Vagina (tissue), 2 donors: Measurements from ENCODE around the gene DAB2. TPM values are rescaled to one million over a fixed set of nuclear protein-coding genes. Genes with fewer than 3 reads are reported as not detected.

Source experiments
- DNase-seq, 2 donors: peaks; one replicate each; pipeline ENCODE4 v3.0.0-alpha.2; 2017; ENCODE audit errors: extremely low spot score in 2 of 2
- H3K27ac ChIP-seq: fragments of 200-600 bp; sonication (generic); one replicate; pipeline ENCODE4 v1.5.1; 2019
- H3K27me3 ChIP-seq: fragments of 200-600 bp; sonication (generic); one replicate; pipeline ENCODE4 v1.5.1; 2019
- H3K36me3 ChIP-seq, 2 donors: fragments of 200-600 bp; sonication (generic); one replicate each; pipeline ENCODE4 v1.5.1; 2017 to 2019
- H3K4me1 ChIP-seq: fragments of 200-600 bp; sonication (generic); one replicate; pipeline ENCODE4 v1.5.1; 2019
- H3K4me3 ChIP-seq, 2 donors: fragments of 200-600 bp; sonication (generic); 1 replicate in 1 of 2; 2 replicates in 1 of 2; pipeline ENCODE4 v1.5.1; 2016 to 2019
- H3K9me3 ChIP-seq: fragments of 200-600 bp; sonication (generic); one replicate; pipeline ENCODE4 v1.5.1; 2019
- CTCF ChIP-seq, 3 experiments: fragments of 450-650 bp in 2 of 3; fragments of 200-600 bp in 1 of 3; sonication (generic) in 1 of 3; IDR thresholded peaks; one replicate each; pipeline ENCODE4 v1.5.1; 2017 to 2019; ENCODE audit warnings: antibody characterized with exemption in 3 of 3, mild to moderate bottlenecking in 2 of 3, moderate library complexity in 2 of 3
- POLR2A ChIP-seq, 2 donors: fragments of 450-650 bp; IDR thresholded peaks; one replicate each; pipeline ENCODE4 v1.6.1; 2017; ENCODE audit warnings: antibody characterized with exemption in 2 of 2, mild to moderate bottlenecking in 2 of 2, moderate library complexity in 2 of 2
- POLR2AphosphoS5 ChIP-seq, 2 donors: sonication (generic); formaldehyde crosslinking; IDR thresholded peaks; one replicate each; pipeline ENCODE4 v1.9.0; 2017; ENCODE audit warnings: antibody characterized with exemption in 2 of 2, mild to moderate bottlenecking in 2 of 2, low read depth in 1 of 2; ENCODE audit not compliant: insufficient read depth in 1 of 2
- intact Hi-C: fragments of 100-400 bp; cut with DNase I; formaldehyde crosslinking; loops from one replicate; pipeline ENCODE4 v1.15.1; 2023
- total RNA-seq: library from RNA; depleted of rRNA; stranded (reverse); fragments of >200 nt; gene quantifications from one replicate; pipeline ENCODE4 v1.2.3, GENCODE V29; 2016

The DAB2 gene
- total RNA-seq, 1 donor from 2014 or later, result 60.4 TPM

DNA sequence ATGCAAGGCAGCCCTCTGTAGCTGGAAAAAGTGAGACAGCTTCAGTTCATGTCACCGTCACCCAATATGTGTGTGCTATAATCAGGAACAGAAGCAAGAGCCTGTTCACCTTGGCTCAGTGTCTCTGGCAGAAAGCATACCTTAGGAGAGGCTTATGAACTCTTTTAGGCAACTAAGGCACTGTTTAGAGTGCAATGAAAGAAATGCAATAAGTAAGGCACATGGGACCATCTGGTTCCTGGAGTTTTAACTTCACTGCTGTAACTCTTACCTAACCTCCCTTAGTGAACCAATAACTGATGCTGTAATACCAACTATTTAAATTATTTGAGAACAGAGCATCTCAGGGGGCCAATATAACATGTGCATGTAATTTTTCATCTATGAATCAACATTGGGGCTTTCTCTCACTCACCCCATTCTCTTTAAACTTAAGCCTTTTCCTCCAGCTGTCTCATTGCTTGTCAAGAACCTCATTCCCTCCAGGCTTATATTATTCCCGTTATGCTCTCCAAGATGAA is 92.9 kb downstream of the DAB2 start:
- DNase-seq, result no peak
- intact Hi-C loops, result no loop called here
- Histone ChIP-seq H3K36me3 (no peaks in the 10 kb centered on the region), H3K4me1 (no peaks in the 10 kb centered on the region), H3K27me3 (no peaks in the 10 kb centered on the region), H3K27ac (no peak overlapping the region), H3K4me3 (no peak overlapping the region), H3K9me3 (no peaks in the 10 kb centered on the region)
- TF ChIP-seq CTCF (IDR thresholded peaks at IDR 0.05), result no peak
- no peak for TF ChIP-seq POLR2A (IDR thresholded peaks at IDR 0.05)
- no peak for TF ChIP-seq POLR2AphosphoS5 (IDR thresholded peaks at IDR 0.05; ENCODE audit: insufficient read depth in 1 of 2, low read depth in 1 of 2)

DNA sequence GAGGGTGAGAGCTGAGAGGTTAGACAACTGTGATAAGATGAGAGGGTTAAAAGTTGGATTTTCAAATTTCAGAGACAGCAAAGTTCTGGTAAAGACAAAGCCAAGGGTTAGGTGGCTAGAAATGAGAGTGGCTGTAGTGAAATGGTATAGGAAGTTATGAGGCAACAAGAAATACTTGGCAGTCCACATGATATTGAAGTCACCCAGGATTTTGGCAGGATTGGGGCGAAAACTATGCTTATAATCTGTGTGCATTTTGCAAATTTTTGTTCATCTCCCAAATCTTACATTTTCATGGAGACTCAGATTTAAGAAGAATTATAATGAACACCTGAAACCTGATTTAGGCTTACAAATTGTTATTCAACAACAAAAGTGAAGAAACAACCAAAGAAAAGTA is 96.0 kb downstream of the DAB2 start:
- H3K4me1 ChIP-seq, result no peaks in the 10 kb centered on the region
- H3K27ac ChIP-seq, result no peak overlapping the region
- no peaks in the 10 kb centered on the region for H3K27me3 ChIP-seq
- no peak for TF ChIP-seq CTCF (IDR thresholded peaks at IDR 0.05)
- TF ChIP-seq POLR2A (IDR thresholded peaks at IDR 0.05), result no peak
- no peak for TF ChIP-seq POLR2AphosphoS5 (IDR thresholded peaks at IDR 0.05; ENCODE audit: insufficient read depth in 1 of 2, low read depth in 1 of 2)
- no peak overlapping the region for H3K4me3 ChIP-seq
- no peaks in the 10 kb centered on the region for H3K9me3 ChIP-seq
- no peak for DNase-seq
- intact Hi-C loops, result no loop called here
- no peaks in the 10 kb centered on the region for H3K36me3 ChIP-seq

DNA sequence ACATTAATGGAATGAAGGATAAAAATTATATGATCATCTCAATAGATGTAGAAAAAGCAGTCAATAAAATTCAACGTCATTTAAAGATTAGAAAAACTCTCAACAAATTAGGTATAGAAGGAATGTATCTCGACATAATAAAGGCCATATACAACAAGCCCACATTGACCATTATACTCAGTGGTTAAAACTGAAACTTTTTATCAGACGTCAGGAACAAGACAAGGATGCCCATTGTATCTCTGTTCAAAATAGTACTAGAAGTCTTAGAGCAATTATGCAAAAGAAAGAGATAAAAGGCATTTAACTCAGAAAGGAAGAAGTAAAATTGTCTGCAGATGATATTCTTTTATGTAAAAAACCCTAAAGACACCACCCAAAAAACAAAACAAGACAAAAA is 101.2 kb downstream of the DAB2 start:
- no peak for TF ChIP-seq POLR2A (IDR thresholded peaks at IDR 0.05)
- TF ChIP-seq CTCF (IDR thresholded peaks at IDR 0.05), result no peak
- TF ChIP-seq POLR2AphosphoS5 (IDR thresholded peaks at IDR 0.05; ENCODE audit: insufficient read depth in 1 of 2, low read depth in 1 of 2), result no peak
- Histone ChIP-seq H3K4me1 (no peaks in the 10 kb centered on the region), H3K27me3 (no peaks in the 10 kb centered on the region), H3K36me3 (no peaks in the 10 kb centered on the region), H3K9me3 (no peaks in the 10 kb centered on the region), H3K4me3 (no peak overlapping the region), H3K27ac (no peak overlapping the region)
- intact Hi-C loops, result no loop called here
- no peak for DNase-seq

Other genes starting within 250 kb of the DAB2 start
- 10.8 TPM for gene FYB1, start 205.4 kb downstream of the DAB2 start, total RNA-seq
- gene C9, start 60.5 kb downstream of the DAB2 start, total RNA-seq, result not detected